Hepatocyte (in vitro differentiated cells): ENCODE results near the gene SPCS2.

ENCODE experiments used
- CTCF ChIP-seq: fragments of 200-600 bp; sonication (generic); IDR thresholded peaks from 2 replicates; pipeline ENCODE4 v1.5.1; 2016; ENCODE audit warnings: antibody characterized with exemption, mild to moderate bottlenecking; ENCODE audit not compliant: poor library complexity
- EZH2 ChIP-seq: fragments of 200-600 bp; sonication (generic); IDR thresholded peaks from 2 replicates; pipeline ENCODE4 v1.6.1; 2016; ENCODE audit warnings: antibody characterized with exemption, mild to moderate bottlenecking, borderline replicate concordance

GRCh38 chr11:74984070-74984469, 35.0 kb downstream of the SPCS2 start:
- TF ChIP-seq EZH2 (no peak), CTCF (no peak)
